ENCODE results near the gene TEX264.
"Not testable (repeated sequence)": the region's sequence is repeated elsewhere in the genome, so short reads cannot be mapped to it uniquely, and the experiment has no call there.

Gene TEX264

DNA sequence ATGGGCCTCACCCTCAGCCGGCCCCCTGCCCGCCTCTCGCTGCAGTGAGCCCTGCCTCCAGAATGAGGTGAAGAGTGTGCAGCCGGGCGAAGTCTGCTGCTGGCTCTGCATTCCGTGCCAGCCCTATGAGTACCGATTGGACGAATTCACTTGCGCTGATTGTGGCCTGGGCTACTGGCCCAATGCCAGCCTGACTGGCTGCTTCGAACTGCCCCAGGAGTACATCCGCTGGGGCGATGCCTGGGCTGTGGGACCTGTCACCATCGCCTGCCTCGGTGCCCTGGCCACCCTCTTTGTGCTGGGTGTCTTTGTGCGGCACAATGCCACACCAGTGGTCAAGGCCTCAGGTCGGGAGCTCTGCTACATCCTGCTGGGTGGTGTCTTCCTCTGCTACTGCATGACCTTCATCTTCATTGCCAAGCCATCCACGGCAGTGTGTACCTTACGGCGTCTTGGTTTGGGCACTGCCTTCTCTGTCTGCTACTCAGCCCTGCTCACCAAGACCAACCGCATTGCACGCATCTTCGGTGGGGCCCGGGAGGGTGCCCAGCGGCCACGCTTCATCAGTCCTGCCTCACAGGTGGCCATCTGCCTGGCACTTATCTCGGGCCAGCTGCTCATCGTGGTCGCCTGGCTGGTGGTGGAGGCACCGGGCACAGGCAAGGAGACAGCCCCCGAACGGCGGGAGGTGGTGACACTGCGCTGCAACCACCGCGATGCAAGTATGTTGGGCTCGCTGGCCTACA, 44.4 kb downstream of the TEX264 start:
- DNase-seq (ENCODE audit: low read depth) = no peak

DNA sequence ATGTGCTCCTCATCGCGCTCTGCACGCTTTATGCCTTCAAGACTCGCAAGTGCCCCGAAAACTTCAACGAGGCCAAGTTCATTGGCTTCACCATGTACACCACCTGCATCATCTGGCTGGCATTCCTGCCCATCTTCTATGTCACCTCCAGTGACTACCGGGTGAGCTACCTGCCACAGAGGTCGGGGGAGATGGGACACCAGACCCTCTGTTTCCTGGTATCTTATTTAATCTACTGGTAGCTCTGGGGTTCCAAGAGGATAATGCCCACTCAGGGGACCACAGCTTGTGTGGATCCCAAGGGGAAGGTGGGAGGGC, 44.9 kb downstream of the TEX264 start:
- DNase-seq (ENCODE audit: low read depth) = no peak

GRCh38 chr3:51716805-51717204, 45.8 kb downstream of the TEX264 start:
- no peak for DNase-seq (ENCODE audit: low read depth)

DNA sequence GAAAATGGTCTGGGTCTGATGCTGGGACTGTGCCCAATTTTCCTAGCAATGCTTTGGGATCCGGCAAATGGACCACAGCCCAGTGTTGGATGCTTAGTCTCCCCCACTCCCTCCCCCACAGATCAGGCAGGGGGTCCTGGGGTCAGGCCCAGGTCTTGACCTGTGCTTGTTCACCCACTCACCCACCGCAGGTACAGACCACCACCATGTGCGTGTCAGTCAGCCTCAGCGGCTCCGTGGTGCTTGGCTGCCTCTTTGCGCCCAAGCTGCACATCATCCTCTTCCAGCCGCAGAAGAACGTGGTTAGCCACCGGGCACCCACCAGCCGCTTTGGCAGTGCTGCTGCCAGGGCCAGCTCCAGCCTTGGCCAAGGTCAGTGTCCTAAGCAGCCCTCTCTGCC, 46.4 kb downstream of the TEX264 start:
- no peak for DNase-seq (ENCODE audit: low read depth)

DNA sequence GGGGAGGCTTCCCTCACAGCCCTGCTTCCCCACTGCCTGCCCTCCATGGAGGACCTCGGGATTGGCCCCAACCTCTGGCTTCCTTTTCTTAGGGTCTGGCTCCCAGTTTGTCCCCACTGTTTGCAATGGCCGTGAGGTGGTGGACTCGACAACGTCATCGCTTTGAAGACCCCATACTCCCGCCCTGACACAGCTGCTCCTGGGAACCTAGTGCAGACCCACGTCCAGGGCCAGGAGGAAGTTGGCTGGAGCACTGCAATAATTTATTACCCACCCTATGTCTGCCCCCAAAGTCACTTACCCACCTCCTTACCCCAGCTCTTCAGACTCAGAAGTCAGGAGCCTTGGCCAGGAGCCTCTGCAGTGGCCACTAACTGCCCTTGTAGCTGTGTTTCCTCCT, 46.9 kb downstream of the TEX264 start:
- no peak for DNase-seq (ENCODE audit: low read depth)

- peak; percentile 25 for DNase-seq (ENCODE audit: low read depth)
Observed at GRCh38 chr3:51718547-51719409, 47.7 kb downstream of the TEX264 start.

GRCh38 chr3:51719410-51720025, 48.5 kb downstream of the TEX264 start:
- DNase-seq (ENCODE audit: low read depth) = no peak

DNA sequence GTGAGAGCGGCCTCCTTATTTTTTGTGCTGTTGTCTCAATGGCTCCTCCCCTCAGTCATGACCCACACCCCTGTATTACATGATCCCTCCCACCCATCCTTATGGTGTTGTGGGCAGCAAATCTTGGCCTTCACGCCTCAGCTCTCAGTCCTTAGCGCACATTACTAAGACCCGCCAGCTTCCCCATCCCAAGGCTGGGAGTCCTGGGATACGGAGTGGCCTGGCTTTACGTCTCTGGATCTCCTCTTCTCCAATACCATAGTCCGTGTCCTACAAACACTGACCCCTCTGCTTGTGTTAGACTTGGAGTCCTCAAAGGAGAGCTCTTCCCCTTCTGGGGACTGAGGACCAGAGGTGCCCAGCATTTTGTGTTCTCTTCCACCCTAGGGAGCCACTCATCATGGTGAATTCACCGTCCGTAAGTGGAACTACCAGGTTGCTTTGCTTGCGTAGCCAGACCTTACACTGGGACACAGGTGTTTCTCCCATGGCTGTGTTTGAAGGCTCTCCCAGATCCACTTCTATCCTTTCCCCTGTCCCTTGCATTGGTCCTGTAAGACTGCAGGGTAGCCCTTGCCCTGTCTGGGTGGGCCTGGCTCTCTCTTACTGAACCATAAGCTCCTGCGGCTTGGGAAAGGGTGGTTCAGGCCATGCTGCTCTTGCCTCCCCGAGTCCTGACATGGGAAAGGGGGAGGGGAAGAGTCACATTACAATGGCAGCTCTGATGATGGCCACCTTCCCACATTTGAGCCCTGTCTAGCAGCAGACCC, 49.4 kb downstream of the TEX264 start:
- DNase-seq (ENCODE audit: low read depth) = no peak

- no peak for DNase-seq (ENCODE audit: low read depth)
Observed at GRCh38 chr3:51721062-51721745, 50.2 kb downstream of the TEX264 start.

GRCh38 chr3:51722362-51722761, 51.3 kb downstream of the TEX264 start:
- DNase-seq (ENCODE audit: low read depth) = no peak

DNA sequence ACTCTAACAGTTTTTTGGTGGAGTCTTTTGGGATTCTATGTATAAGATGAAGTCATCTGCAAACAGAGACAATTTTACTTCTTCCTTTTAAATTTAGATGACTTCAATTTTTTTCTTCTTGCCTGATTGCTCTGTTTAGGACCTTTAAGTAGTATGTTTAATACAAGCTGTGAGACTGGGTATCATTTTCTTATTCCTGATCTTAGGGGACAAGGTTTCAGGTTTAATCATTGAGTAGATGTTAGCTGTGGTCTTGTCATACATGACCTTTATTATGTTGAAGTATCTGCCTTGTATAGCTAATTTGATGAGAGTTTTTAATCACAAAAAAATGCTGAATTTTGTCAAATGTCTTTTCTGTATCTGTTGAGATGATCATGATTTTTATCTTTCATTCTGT, 56.4 kb downstream of the TEX264 start:
- no peak for DNase-seq (ENCODE audit: low read depth)

DNA sequence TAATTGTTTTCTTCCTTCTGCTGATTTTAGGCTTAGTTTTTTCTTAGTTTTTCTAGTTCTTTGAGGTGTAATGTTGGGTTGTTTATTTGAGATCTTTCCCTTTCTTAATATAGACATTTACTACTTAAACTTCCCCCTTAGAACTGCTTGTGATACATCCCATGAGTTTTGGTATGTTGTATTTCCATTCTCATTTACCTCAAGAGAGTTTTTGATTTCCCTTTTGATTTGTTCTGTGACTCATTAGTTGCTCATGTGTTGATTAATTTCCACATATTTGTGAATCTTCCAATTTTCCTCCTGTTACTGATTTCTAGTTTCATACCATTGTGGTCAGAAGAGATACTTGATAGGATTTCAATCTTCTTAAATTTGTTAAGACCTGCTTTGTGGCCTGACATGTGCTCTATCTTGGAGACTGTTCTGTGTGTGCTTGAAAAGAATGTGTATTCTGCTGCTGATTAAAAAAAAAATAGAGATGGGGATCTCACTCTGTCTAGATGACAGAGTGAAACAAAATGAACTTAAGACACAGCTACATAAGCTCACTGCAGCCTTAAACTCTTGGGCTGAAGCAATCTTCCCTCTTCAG, 58.1 kb downstream of the TEX264 start:
- no peak for DNase-seq (ENCODE audit: low read depth)

- no peak for DNase-seq (ENCODE audit: low read depth)
Observed at GRCh38 chr3:51733859-51734571, 63.0 kb downstream of the TEX264 start.

- no peak for DNase-seq (ENCODE audit: low read depth)
Observed at GRCh38 chr3:51734572-51734907, 63.5 kb downstream of the TEX264 start.

GRCh38 chr3:51735039-51735438, 64.0 kb downstream of the TEX264 start:
- no peak for DNase-seq (ENCODE audit: low read depth)

DNA sequence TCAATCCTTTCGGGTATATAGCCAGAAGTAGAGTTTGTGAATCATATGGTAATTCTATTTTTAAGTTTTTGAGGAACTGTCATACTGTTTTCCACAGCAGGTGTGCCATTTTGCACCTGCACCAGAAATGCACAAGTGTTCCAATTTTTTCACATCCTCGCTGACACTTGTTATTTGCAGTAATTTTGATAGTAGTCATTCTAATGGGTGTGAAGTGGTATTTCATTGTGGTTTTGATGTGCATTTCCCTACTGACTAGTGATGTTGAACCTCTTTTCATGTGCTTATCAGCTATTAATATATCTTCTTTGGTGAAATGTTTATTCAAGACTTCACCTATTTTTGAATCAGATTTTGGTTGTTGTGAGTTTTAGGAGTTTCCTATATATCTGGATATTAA, 64.9 kb downstream of the TEX264 start:
- no peak for DNase-seq (ENCODE audit: low read depth)

DNA sequence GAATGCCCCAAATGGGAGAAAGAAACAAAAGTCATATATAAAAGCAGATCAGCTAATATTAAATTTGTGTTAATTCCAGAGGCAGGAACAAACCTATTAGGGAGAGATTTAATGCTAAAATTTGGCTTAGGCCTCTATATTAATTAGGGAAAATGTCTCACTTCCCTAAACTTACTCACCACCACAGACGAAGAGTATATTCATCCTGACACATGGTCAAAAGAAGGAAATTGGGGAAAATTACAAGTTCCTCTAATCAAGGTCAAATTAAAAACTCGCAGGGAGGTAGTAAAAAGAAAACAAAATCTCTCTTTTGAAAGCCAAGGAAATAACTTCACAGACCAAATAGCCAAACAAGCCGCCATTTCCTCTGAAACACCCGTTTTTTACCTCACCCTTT, 68.1 kb downstream of the TEX264 start:
- no peak for DNase-seq (ENCODE audit: low read depth)

DNA sequence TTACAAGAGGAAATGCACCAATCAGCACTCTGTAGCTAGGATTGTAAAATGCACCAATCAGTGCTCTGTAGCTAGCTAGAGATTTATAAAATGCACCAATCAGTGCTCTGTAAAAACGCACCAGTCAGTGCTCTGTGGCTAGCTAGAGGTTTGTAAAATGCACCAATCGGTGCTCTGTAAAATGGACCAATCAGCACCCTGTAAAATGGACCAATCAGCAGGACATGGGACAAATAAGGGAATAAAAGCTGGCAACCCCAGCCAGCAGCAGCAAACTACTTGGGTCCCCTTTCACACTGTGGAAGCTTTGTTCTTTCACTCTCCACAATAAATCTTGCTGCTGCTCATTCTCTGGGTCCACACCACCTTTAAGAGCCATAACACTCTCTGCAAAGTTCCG, 71.3 kb downstream of the TEX264 start:
- not testable (repeated sequence) for DNase-seq (ENCODE audit: low read depth)

DNA sequence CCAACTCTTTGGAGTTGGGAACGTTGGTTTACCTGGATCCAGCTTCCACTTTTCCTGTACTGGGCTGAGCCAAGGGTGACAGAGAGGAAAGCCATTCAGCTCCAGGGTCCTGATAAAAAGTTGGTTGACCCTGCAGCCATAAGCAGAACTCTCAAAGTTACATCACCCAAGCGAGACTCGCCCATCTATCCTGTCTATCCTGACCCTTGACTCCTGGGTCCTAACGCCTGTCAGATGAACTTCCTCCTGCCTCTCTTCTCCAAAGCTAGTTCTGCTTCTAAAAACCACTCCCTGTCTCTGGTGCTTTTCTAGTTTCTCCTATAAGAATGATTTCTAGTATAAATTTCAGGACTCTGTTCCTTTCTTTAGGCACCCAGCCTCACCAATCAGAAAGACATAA, 71.9 kb downstream of the TEX264 start:
- not testable (repeated sequence) for DNase-seq (ENCODE audit: low read depth)

DNA sequence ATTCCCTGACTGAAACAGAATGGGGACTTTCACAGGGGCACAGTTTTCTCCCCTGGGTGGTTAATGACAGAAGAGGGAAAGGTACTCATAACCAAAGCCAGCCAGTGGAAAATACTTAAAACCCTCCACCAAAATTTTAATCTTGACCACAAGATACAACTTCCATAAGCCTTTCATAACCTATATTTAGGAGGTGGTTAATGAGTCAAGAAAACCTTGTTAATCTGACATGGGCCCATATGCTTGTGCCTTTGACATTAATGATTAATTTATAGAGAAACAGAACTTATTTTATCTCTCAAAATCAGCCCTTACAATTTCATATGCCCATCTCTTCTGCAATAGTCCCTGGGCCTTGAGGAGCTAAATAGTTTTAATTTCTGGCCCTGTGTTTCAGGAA, 76.8 kb downstream of the TEX264 start:
- DNase-seq (ENCODE audit: low read depth) = no peak

DNA sequence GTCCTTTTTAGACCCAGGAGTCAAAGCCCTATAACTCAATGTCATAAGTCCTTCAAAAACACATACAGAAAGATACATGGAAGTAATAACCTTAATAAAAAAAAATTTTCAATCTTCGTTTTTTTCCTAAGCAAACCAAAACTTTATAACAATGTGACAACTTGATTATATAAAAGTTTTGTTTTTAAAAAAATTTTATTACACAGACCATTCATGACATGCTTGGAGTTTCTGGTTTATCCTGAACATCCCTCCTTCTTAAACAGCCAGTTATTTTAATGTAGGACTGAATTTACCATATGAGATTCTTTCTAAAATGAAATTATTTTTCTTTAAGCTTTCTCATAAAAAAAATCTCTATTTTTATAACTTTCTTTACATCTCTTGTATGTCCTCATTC, 77.3 kb downstream of the TEX264 start:
- DNase-seq (ENCODE audit: low read depth) = no peak

All from stimulated activated CD8-positive, alpha-beta memory T cell treated with anti-CD3 and anti-CD28 coated beads, Interleukin-7, amount 100 ng/mL, for 24 hours (primary cell).